ENCODE results near the gene RBMX.

The RBMX gene

GRCh38 chrX:136872091-136872700 lies 8.3 kb downstream of the RBMX start:
- no peak for TF ChIP-seq CTCF (IDR thresholded peaks at IDR 0.05; ENCODE audit: control insufficient read depth, extremely low read depth, insufficient read depth)
- DNase-seq (ENCODE audit: low read depth) = no peak
- H3K4me3 ChIP-seq (ENCODE audit: low read depth, low read length) = no peak overlapping the region

GRCh38 chrX:136870064-136870463 lies 10.5 kb downstream of the RBMX start:
- no peak for DNase-seq (ENCODE audit: low read depth)
- H3K4me3 ChIP-seq (ENCODE audit: low read depth, low read length) = no peak overlapping the region
- TF ChIP-seq CTCF (IDR thresholded peaks at IDR 0.05; ENCODE audit: control insufficient read depth, extremely low read depth, insufficient read depth) = no peak

- H3K4me3 ChIP-seq (ENCODE audit: low read depth, low read length) = no peak overlapping the region
- no peak for TF ChIP-seq CTCF (IDR thresholded peaks at IDR 0.05; ENCODE audit: control insufficient read depth, extremely low read depth, insufficient read depth)
- DNase-seq (ENCODE audit: low read depth) = no peak
Measured at GRCh38 chrX:136868283-136869055, 12.1 kb downstream of the RBMX start.

GRCh38 chrX:136867518-136867917 lies 13.0 kb downstream of the RBMX start:
- DNase-seq (ENCODE audit: low read depth) = no peak
- no peak for TF ChIP-seq CTCF (IDR thresholded peaks at IDR 0.05; ENCODE audit: control insufficient read depth, extremely low read depth, insufficient read depth)

GRCh38 chrX:136867096-136867491 lies 13.4 kb downstream of the RBMX start:
- TF ChIP-seq CTCF (IDR thresholded peaks at IDR 0.05; ENCODE audit: control insufficient read depth, extremely low read depth, insufficient read depth) = no peak

More at GRCh38 chrX:136867518-136867917, 13.0 kb downstream of the RBMX start:
- H3K4me3 ChIP-seq (ENCODE audit: low read depth, low read length) = no peak overlapping the region

GRCh38 chrX:136866337-136867095 lies 14.0 kb downstream of the RBMX start:
- DNase-seq (ENCODE audit: low read depth) = no peak
- TF ChIP-seq CTCF (IDR thresholded peaks at IDR 0.05; ENCODE audit: control insufficient read depth, extremely low read depth, insufficient read depth) = no peak
- H3K4me3 ChIP-seq (ENCODE audit: low read depth, low read length) = no peak overlapping the region

More at GRCh38 chrX:136867096-136867491, 13.4 kb downstream of the RBMX start:
- no peak overlapping the region for H3K4me3 ChIP-seq (ENCODE audit: low read depth, low read length)
- DNase-seq (ENCODE audit: low read depth) = no peak
